DND-41 (cell line): ENCODE data around the gene CANT1.

Source experiments
- EZH2 ChIP-seq: IDR thresholded peaks from 3 replicates; pipeline ENCODE4 v1.6.1; 2012; ENCODE audit warnings: borderline replicate concordance, low read depth, mild to moderate bottlenecking, moderate library complexity, low read length, inconsistent platforms; ENCODE audit not compliant: severe bottlenecking
- TF ChIP-seq, protein P1 (sequence below): IDR thresholded peaks from 2 replicates; pipeline ENCODE4 v1.5.1; 2012; ENCODE audit warnings: borderline replicate concordance, low read length, moderate library complexity, mild to moderate bottlenecking; ENCODE audit not compliant: poor library complexity, severe bottlenecking; ENCODE audit errors: extremely low read depth

DNA sequence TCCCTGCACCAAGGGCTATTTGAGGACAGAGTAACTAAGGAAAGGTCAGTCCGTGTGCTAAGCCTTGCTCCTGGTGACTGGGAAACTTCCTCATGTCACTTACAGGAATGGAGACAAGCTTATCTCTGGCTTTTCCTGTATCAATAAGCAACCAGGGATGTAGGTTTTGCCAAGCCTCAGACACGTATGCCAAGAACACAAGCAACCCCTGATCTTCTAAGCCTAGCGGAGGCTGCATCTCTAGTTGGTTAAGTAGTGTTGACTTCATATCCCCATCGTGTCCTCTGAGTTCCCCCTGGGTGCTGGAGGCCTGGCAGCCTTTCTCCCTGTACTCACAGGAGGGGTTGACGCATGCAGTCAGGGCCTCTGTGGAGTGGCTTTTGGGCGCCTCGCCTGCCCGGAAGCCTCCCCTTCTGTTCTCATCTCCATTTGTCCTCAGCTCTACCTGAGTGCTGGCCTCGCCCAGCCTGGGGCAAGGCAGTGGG lies 13.0 kb upstream of the CANT1 start:
- TF ChIP-seq EZH2, result no peak
- TF ChIP-seq, protein P1, sequence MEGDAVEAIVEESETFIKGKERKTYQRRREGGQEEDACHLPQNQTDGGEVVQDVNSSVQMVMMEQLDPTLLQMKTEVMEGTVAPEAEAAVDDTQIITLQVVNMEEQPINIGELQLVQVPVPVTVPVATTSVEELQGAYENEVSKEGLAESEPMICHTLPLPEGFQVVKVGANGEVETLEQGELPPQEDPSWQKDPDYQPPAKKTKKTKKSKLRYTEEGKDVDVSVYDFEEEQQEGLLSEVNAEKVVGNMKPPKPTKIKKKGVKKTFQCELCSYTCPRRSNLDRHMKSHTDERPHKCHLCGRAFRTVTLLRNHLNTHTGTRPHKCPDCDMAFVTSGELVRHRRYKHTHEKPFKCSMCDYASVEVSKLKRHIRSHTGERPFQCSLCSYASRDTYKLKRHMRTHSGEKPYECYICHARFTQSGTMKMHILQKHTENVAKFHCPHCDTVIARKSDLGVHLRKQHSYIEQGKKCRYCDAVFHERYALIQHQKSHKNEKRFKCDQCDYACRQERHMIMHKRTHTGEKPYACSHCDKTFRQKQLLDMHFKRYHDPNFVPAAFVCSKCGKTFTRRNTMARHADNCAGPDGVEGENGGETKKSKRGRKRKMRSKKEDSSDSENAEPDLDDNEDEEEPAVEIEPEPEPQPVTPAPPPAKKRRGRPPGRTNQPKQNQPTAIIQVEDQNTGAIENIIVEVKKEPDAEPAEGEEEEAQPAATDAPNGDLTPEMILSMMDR, result no peak
